ENCODE measurements around the gene MXRA8.

The MXRA8 gene

DNA sequence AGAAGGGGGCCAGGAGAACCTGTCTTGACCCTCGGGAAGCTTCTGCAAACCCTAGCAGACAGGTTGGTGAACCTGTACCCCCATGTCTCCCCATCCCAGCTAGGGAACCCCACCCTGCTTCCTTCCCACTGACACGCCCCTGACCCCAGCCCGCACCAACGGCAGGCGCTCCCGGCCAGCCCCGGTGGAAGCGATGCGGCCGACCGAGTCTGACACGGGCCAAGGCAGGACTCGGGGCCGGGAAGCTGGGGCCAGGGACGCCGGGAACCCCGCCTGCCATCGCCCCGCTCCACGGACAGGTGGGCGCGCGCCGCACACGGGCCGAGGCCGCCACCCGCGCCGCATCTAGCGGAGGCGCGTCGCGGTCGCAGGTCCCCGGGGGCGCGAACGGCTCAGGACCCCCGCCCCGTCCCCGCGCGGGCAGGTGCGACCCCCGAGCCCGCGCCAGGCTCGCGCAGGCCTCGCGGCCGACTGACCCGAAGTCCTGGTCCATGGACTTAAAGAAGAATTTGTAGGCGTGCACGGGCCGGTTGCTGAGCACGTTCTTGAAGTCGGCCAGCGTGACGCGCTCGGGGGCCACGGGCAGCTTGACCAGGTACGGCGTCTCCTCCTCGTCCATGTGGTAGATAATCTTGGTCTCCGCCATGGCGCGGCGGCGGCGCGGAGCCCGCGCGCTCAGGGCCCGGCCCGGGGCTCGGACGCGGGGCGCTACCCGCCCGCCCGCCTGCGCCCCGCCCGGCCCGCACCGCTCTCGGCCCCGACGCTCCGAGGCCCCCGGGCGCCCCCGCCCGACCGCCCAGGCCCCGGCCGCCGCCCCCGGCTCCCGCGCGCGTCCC, 9.7 kb downstream of the MXRA8 start:
- DNase-seq = no peak

GRCh38 chr1:1347663-1348419, 10.5 kb downstream of the MXRA8 start:
- no peak for DNase-seq

DNA sequence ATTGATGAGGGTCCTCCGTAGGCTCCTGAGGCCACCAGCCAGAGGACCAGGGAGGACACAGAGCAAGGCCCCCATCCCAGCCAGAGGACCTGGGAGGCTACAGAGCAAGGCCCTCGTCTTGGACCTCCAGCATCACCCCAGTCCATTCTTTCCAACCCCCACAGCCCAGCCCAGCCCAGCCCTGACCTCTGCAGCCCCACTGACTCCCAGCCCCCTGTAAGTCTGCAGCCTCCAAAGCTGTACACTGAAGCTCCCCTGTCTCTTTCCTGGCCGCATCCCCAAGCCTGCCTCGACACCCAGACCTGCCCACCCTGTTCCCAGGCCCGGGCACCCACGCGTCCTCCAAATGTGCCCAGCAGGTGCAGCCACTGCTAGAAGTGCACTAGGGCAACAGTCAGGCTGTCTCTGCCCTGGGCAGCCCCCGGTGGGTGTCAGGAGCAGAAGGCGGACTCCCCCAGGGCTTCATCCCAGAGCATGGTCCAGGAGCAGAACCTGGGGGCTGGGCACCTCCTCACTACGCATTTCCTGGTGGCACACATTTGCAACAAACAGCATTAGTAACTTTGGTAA, 11.2 kb downstream of the MXRA8 start:
- no peak for DNase-seq

GRCh38 chr1:1346501-1346890, 11.9 kb downstream of the MXRA8 start:
- no peak for DNase-seq

GRCh38 chr1:1345860-1346500, 12.4 kb downstream of the MXRA8 start:
- no peak for DNase-seq

DNA sequence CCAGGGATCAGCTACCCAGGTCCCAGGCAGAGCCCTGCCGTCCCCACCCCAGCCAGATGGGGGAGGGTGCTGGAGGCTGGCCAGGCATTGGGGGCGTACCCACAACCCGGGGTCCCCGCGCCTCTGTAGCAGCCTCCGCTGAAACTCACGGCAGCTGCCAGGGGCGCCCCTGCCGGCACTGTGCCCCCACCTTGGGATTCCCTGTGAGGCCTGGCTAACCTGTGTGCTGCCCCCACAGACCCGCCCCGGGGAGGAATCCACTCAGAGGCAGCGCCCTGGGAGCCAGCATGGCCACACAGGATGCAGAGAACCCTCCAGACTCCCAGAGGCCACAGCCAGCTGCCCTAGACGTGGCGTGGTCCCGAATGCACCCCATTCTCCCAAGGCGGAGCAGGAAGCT, 13.0 kb downstream of the MXRA8 start:
- DNase-seq = no peak

DNA sequence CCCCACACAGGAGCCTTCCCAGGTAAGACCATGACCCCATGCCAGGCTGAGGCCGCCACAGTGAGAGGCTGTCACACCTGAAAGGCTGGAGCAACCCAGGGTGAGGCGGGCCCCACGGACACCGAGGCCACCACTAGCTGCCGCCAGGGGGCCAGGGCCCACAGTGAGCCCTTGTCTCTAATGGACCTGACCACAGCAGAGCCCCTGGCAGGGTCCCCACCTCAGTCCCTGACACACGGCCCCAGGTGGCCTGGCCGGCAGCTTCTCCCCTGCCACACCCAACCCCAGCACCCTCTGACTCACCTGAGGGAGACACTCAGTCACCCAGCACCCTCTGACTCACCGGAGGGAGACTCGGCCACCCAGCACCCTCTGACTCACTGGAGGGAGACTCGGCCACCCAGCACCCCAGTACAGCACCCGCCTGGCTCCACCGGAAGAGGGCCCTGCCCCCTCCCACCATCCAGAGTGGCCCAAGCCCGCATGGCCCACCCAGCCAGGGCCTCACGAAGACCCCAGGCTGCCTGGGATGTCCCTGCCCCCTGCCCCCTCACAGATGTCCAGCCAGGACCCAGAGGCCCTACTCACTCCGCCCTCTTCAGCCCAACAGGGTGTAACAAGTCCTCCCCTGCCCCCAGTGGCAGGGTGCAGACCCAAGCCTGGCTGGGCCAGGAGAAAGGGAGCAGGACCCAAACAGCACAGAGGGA, 13.5 kb downstream of the MXRA8 start:
- peak; percentile 56 for DNase-seq

DNA sequence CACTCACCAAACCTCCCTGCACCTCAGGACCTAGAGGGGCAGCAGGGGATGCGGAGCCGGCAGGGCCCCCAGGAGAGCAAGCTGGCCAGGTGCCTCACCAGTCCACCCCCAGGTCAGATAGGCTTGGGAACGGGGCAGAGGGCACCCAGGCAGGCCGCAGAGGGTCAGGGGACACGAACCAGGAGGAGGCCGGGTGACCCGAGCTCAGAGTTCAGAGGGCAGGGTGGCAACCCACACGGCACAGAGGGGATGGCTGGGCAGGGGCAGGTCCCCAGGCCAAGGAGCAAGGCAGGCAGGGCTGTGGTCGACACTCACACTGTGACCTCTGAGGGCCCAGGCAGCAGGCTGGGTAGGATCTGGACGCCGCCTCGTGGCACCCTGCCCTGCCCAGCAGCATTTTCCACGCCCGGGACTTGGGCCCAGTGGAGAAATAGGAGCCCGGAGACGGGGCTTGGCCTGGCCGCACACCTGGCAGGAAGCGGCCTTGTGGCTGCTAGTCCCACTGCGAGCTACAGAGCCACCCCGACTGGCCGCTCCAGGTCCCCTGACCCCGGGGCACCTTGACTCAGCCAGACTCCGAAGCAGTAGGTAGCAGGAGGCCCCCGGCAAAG, 14.4 kb downstream of the MXRA8 start:
- no peak for DNase-seq

GRCh38 chr1:1342584-1343115, 15.7 kb downstream of the MXRA8 start:
- no peak for DNase-seq

DNA sequence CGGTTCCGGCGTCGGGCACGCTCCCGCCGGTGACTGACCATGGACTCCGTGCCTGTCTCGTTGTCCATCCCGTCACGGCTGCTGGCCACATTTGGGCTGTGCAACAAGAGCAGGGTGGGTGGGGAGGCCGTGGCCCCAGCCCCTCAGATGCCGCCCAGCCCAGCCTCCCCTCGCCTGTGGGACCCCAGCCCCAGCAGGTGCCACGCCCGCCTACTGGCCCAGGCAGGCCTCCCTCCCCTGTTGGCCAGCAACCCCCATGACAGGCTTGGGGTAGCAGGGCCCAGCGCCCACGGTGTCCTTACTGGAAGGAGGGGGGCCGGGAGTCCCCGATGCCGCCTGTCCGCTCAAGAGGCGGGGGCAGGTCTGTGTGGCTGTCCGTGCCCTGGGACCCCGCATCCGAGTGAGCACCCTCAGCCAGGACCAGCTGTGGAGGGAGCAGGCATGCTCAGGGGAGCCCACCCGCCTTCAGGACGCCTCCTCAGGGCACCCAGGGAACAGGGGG, 16.2 kb downstream of the MXRA8 start:
- no peak for DNase-seq

- no peak for DNase-seq
Measured at GRCh38 chr1:1341549-1342021, 16.8 kb downstream of the MXRA8 start.

DNA sequence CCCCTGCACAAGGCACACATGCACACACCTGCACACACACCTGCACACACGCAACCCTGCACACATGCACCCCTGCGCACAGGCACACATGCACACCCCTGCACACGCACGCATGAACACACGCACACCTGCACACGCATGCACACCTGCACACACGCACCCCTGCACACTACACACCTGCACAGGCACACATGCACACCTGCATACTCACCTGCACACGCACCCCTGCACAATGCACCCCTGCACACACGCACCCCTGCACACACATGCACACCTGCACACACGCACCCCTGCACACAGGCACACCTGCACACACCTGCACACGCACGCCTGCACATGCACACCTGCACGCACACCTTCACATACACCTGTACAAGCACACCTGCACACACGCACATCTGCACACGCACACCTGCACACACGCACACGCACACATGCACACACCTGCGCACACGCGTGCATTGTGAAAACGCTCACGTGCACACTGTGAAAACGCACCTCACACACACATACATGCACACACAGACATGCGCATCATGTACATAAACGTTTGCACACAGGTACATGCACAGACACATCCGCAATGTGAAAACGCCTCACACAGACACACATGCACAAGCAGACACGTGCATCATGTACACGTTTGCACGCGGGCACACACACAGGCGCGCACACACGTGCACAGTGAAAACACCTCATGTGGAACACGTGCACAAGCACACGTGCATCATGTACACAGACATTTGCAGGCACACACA, 17.4 kb downstream of the MXRA8 start:
- DNase-seq = no peak

DNA sequence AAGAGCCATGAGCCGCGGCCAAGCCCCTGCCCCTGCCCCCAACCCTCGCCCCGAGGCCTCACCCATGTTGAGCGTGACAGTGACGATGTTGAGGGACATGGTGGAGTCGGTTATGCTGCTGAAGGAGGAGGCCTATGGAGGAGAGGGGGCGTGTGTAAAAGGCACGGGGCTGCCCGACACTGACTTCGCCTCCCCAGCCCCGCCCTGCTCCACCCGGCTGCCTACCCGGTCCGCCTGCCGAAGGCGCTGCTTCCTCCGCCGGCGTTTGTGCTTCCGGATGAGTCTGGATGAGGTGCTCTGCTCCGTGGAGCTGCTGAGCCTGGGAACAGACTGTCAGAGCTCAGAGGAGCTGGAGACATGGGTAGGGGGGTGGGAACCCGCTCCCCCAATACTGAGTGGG, 18.2 kb downstream of the MXRA8 start:
- no peak for DNase-seq

DNA sequence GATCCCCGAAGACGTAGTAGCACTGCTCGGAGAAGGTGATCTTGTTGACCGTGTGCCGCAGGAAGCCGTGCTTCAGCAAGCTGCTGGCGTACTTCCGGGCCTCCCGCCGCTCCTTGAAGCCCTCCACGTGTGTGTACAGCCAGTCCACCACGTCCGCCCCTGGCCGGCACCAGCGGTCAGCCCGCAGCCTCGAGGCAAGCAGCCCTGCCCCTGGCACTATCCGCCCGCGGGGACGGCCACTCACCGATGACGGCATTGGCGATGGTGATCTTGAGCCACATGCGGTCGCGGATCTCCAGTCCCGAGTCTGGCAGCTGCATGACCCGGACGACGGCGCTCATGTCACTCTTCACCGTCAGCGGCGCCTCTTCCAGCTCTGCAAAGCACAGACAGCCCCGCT, 20.1 kb downstream of the MXRA8 start:
- no peak for DNase-seq

GRCh38 chr1:1337793-1338147, 20.6 kb downstream of the MXRA8 start:
- peak; percentile 43 for DNase-seq

DNA sequence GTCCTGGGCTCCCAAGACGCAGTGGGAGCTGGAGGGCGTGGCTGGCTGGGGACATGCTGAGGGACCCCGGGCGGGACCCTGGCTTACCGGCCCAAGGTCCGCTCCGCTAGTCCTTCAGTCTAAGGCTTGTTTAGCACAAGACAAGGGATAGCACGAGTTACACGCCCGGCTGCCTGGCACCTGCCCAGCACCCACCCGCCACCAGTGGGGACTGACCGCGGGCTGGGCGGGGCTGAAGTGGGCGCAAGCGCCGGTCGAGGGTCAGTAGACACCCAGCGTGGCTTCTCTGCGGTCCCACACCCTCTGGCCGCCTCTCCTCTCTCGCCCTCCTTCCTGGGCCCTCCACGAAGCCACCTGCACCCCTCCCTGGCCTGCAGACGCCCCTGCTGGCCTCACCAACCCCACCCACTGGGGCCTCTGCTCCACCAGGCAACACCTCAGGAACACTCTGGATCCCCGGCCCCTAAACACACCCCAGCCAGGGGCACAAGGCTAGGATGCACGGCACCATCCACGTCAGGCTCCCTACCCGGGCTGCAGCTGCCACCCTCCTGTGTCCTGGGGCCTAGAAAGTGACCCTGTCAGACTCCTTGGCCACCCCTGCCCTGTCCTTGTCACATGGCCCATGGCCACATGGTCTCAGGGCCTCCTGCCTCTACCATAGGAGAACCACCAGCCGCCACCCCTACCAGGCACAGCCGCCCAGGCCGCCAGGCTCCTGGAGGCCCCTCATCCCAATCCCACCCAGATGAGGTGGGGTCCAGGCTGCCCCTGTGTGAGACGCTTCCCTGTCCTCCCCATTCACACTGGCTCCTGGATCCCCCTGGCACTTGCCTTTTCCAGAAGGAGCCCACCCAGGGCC, 21.2 kb downstream of the MXRA8 start:
- DNase-seq = no peak

- DNase-seq = no peak
Measured at GRCh38 chr1:1336446-1336845, 21.9 kb downstream of the MXRA8 start.

- no peak for DNase-seq
Measured at GRCh38 chr1:1335792-1336248, 22.5 kb downstream of the MXRA8 start.

GRCh38 chr1:1335283-1335682, 23.1 kb downstream of the MXRA8 start:
- no peak for DNase-seq

DNA sequence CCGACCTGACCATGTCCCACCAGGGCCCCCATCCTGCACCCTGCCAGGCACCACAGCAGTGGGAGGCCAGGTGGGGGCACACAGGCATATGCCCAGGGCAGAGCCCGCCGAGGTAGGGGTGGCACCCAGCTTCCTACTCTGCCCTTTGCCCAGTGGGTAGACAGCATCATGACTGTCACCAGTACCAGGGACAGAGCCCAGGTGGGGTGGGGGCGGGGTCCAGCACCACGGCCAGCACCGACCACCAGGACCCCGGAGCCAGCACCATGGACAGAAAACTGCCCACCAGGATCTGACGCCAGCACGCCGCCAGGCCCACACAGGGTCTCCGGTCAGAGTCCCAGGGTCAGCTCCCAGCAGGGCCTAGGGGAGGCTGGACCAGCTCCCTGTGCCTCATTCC, 23.5 kb downstream of the MXRA8 start:
- no peak for DNase-seq
